ENCODE measurements around the gene IL17RB. TPM values are rescaled to one million over a fixed set of nuclear protein-coding genes. Genes with fewer than 3 reads are reported as not detected.

IL17RB gene
- polyA plus RNA-seq, 1 experiment = 0.36 TPM

DNA sequence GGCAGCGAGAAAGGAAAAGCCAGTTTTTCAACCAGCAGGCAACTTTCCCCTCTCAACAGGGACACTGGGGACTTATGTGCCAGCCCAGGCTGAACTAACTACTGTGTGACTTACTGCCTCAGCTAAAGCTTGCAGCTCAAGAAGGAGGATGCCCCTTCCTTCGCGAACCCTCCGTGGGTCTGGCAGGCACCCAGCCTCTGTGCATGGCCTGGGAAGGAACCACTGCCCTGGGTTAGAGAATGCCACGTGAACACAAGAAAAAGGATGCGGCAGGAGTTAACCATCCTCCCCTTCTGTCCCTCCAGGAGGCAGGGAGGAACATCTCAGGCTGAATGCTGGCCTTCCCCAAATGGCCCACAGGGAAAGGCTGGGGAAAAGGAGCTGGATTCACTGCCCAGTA, 29.2 kb upstream of the IL17RB start:
- ChIA-PET POLR2A (no interaction called here), CTCF (no interaction called here)
- Histone ChIP-seq H3K36me3 (ENCODE audit: control insufficient read depth, insufficient read depth, low read length) (no peaks in the 10 kb centered on the region), H3K4me3 (ENCODE audit: low read depth, low read length) (no peak overlapping the region), H3K27me3 (ENCODE audit: control insufficient read depth, insufficient read depth, low read length) (no peaks in the 10 kb centered on the region)
- DNase-seq (ENCODE audit: low read depth) = no peak
- TF ChIP-seq, protein P1, sequence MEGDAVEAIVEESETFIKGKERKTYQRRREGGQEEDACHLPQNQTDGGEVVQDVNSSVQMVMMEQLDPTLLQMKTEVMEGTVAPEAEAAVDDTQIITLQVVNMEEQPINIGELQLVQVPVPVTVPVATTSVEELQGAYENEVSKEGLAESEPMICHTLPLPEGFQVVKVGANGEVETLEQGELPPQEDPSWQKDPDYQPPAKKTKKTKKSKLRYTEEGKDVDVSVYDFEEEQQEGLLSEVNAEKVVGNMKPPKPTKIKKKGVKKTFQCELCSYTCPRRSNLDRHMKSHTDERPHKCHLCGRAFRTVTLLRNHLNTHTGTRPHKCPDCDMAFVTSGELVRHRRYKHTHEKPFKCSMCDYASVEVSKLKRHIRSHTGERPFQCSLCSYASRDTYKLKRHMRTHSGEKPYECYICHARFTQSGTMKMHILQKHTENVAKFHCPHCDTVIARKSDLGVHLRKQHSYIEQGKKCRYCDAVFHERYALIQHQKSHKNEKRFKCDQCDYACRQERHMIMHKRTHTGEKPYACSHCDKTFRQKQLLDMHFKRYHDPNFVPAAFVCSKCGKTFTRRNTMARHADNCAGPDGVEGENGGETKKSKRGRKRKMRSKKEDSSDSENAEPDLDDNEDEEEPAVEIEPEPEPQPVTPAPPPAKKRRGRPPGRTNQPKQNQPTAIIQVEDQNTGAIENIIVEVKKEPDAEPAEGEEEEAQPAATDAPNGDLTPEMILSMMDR (IDR thresholded peaks at IDR 0.05; ENCODE audit: insufficient read depth, low read depth, low read length) = no peak

DNA sequence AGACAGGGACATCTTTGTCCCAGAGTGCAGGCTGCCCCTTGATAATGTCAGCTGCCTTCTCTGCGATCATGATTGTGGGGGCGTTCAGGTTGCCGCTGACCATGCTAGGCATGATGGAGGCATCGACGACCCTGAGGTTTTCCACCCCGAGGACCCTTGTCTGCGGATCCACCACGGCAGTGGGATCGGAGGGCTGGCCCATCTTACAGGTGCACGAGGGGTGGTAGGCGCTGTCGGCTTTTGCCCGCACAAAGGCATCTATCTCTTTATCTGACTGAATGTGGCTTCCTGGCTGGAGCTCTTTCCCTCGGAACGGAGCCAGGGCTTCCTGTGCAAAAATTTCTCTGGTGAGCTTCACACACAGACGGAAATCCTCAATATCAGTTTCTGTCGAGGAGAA, 28.6 kb upstream of the IL17RB start:
- CTCF ChIA-PET = no interaction called here

DNA sequence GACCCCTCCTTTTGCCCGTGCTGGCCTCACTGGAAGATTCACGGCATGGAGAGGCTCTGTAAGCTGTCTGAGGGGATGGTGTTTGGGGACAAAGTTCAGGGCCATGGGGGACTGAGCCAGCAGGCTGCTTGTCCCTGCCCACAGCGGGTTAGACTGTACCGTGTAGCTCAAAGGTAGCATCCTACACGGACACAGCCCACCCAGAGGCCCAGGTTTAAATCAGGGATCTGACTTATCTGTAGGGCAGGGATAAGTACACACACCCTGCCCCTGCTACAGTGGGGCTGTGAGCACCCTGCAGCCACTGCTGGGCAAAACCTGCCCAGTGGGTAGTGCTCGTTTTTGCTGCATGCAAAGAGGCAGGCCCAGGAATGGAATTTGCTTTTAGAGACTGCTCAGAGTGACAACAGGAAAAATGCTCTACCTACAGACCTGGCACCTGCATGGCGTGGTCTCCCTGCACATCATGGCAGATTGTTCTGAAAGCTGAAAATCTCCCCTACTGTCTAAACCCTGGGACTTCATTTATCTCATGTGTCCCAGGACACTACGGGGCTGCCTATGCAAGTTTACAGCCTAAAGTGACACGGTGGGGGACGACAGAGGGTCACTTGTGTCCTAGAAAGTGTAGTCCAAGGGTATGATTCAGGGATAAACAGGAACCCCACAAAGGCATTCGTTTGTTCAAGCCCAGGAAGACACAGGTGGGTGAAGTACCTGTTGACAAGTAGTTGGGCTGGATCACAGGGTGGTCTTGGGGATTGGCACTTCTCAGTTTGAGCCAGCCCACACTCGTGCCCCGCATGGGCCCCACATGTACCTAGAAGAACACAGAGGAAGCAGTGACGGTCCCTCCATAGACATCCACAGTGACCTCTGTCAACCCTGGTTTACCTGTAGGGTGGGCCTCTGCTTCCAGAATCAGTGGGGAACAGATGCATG, 27.9 kb upstream of the IL17RB start:
- DNase-seq (ENCODE audit: low read depth) = no peak
- Histone ChIP-seq H3K27me3 (ENCODE audit: control insufficient read depth, insufficient read depth, low read length) (no peaks in the 10 kb centered on the region), H3K4me3 (ENCODE audit: low read depth, low read length) (no peak overlapping the region), H3K36me3 (ENCODE audit: control insufficient read depth, insufficient read depth, low read length) (no peaks in the 10 kb centered on the region)
- TF ChIP-seq, protein P1 (IDR thresholded peaks at IDR 0.05; ENCODE audit: insufficient read depth, low read depth, low read length) = no peak
- POLR2A ChIA-PET = no interaction called here
- CTCF ChIA-PET = no interaction called here

More for the DNA sequence above, 28.6 kb upstream of the IL17RB start:
- TF ChIP-seq, protein P1 (IDR thresholded peaks at IDR 0.05; ENCODE audit: insufficient read depth, low read depth, low read length) = no peak
- POLR2A ChIA-PET = no interaction called here
- no peak overlapping the region for H3K4me3 ChIP-seq (ENCODE audit: low read depth, low read length)
- no peaks in the 10 kb centered on the region for H3K36me3 ChIP-seq (ENCODE audit: control insufficient read depth, insufficient read depth, low read length)
- no peaks in the 10 kb centered on the region for H3K27me3 ChIP-seq (ENCODE audit: control insufficient read depth, insufficient read depth, low read length)
- no peak for DNase-seq (ENCODE audit: low read depth)

DNA sequence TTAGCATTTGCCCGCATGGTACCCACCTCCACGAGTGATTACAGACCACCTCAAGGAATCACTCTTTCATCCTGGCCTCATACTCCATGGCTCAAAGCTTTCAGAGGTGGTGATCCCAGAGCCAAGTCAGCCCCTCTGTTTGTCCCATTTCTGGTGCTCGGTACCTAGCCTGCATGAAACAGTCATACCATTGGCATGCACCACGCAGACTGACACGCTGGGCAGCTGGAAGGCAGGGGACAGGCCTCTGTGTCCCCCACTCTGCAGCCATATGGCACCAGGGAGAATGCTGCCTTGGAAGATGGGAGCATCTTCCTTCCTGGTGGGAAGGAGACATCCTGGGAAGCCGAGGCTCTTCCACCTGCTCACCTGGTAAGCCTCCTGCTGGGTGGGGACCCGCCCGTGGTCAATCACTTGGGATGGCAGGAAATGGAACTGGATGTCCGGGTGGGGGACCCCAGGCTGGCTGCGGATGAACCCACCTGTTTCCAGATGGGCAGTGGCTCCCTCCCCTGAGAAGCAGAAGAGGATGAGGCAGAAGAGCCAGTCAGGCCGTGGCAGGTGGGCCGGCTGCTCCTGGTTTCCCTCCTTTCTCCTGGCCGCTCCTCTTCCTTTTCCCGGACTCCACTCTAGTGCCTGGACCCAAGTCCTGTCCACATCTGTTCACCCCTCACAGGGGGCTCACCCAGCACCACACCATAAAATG, 27.1 kb upstream of the IL17RB start:
- TF ChIP-seq, protein P1 (IDR thresholded peaks at IDR 0.05; ENCODE audit: insufficient read depth, low read depth, low read length) = no peak
- ChIA-PET POLR2A (no interaction called here), CTCF (no interaction called here)
- Histone ChIP-seq H3K36me3 (ENCODE audit: control insufficient read depth, insufficient read depth, low read length) (no peaks in the 10 kb centered on the region), H3K4me3 (ENCODE audit: low read depth, low read length) (no peak overlapping the region), H3K27me3 (ENCODE audit: control insufficient read depth, insufficient read depth, low read length) (no peaks in the 10 kb centered on the region)
- DNase-seq (ENCODE audit: low read depth) = no peak

DNA sequence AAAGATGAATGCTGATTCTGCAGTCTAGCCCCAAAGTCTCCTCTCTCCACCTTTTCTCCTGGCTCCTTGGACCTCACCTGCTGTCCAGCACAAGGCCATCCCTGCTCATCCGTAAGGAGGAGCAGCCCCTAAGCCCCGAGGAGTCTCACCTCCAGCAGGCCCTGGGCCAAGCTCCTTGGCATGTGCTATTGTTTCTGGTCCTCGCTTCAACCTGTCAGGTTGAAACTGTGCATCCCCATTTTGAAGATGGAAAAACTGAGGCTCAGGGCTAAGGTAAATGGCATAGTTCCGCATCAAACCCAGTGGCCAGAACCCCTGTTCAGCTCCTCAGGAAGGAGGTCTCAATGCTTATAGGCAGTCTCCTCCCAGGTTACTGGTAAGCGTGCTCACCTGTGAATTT, 26.3 kb upstream of the IL17RB start:
- ChIA-PET POLR2A (no interaction called here), CTCF (no interaction called here)
- Histone ChIP-seq H3K36me3 (ENCODE audit: control insufficient read depth, insufficient read depth, low read length) (no peaks in the 10 kb centered on the region), H3K27me3 (ENCODE audit: control insufficient read depth, insufficient read depth, low read length) (no peaks in the 10 kb centered on the region), H3K4me3 (ENCODE audit: low read depth, low read length) (no peak overlapping the region)
- no peak for DNase-seq (ENCODE audit: low read depth)
- TF ChIP-seq, protein P1 (IDR thresholded peaks at IDR 0.05; ENCODE audit: insufficient read depth, low read depth, low read length) = no peak

All from BJ (cell line).